22Rv1 (cell line): ENCODE results near the gene APEH.

Source experiments
- ZFX ChIP-seq: fragments of 450-650 bp; IDR thresholded peaks from 2 replicates; pipeline ENCODE4 v1.6.1; 2017; ENCODE audit warnings: antibody characterized with exemption, borderline replicate concordance
- TF ChIP-seq, protein P1 (sequence below): fragments of 450-650 bp; IDR thresholded peaks from 2 replicates; pipeline ENCODE4 v1.5.1; 2017; ENCODE audit warnings: mild to moderate bottlenecking

DNA sequence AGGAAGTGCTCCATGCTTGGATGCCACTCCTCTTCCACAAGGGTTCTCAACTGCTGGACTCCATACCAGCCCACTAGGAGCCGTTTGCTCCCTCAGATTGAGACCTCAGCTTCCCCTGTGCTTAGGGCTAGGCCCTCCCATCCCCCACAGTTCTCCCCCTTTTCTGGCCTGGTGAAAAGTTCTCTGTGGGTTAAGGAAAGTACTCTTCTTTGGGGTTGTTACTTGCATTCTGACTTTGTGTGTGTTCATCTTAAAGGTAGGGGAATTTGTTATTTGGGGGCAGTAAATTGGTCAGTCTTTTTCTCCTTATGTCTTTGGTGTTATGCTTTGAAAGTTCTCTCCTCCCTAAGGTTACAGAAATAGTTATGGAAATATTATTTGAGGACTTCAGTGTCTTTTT is 24.0 kb upstream of the APEH start:
- TF ChIP-seq, protein P1, sequence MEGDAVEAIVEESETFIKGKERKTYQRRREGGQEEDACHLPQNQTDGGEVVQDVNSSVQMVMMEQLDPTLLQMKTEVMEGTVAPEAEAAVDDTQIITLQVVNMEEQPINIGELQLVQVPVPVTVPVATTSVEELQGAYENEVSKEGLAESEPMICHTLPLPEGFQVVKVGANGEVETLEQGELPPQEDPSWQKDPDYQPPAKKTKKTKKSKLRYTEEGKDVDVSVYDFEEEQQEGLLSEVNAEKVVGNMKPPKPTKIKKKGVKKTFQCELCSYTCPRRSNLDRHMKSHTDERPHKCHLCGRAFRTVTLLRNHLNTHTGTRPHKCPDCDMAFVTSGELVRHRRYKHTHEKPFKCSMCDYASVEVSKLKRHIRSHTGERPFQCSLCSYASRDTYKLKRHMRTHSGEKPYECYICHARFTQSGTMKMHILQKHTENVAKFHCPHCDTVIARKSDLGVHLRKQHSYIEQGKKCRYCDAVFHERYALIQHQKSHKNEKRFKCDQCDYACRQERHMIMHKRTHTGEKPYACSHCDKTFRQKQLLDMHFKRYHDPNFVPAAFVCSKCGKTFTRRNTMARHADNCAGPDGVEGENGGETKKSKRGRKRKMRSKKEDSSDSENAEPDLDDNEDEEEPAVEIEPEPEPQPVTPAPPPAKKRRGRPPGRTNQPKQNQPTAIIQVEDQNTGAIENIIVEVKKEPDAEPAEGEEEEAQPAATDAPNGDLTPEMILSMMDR = no peak
- TF ChIP-seq ZFX = no peak
